ENCODE measurements around the gene CNIH3.

The CNIH3 gene

DNA sequence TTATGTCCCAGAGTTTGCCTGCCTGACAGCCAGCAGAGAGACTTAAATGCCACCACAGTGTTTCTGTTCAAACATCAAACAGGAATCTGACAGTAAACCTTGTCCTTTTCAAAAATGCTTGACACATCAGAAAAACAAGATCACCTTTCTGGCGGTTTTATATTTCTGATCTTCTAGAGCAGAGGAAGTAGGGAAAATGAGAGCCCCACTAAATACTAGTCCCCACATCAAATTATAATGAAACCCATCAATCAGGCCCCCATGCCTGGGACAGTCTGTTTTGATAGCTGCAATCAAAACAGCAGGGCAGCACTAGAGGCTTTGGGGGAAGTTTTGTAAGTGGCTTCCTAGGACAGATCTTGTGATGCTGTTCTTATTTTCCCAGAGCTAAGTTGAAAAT lies 129.3 kb downstream of the CNIH3 start:
- no peaks in the 10 kb centered on the region for H3K4me1 ChIP-seq (ENCODE audit: insufficient read depth, low read length)
- no peak overlapping the region for H3K4me3 ChIP-seq (ENCODE audit: low read length)
- no peaks in the 10 kb centered on the region for H3K9me3 ChIP-seq (ENCODE audit: insufficient read depth, low read depth, low read length)
- no peak overlapping the region for H3K27ac ChIP-seq (ENCODE audit: low read depth, low read length)
- H3K27me3 ChIP-seq (ENCODE audit: insufficient read depth, low read length) = no peaks in the 10 kb centered on the region
- no peak overlapping the region for H3K9ac ChIP-seq (ENCODE audit: low read depth, low read length)
- no CpG with 5 or more reads among the region's 1 CpG for WGBS
- H3K36me3 ChIP-seq (ENCODE audit: insufficient read depth, low read length) = no peaks in the 10 kb centered on the region

DNA sequence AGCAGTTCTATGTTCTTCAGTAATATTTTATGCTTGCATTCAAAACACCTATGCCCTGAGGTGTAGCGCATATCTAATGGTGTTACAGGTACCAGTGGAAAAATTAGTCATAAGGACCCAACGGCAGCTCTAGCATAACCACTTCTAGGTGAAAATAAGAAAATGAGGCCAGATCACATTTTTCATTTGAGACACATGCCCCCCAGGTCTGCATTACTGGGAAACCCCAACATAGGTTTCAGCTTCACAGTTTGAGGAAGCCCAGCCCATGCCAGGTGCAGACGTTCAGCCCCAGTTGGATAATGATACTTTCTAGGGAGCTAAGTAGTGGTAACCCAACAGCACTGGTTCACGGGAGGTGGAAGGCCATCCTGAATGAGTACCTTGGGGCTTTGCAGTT lies 129.8 kb downstream of the CNIH3 start:
- Histone ChIP-seq H3K4me1 (ENCODE audit: insufficient read depth, low read length) (no peaks in the 10 kb centered on the region), H3K27ac (ENCODE audit: low read depth, low read length) (no peak overlapping the region), H3K27me3 (ENCODE audit: insufficient read depth, low read length) (no peaks in the 10 kb centered on the region), H3K9me3 (ENCODE audit: insufficient read depth, low read depth, low read length) (no peaks in the 10 kb centered on the region), H3K9ac (ENCODE audit: low read depth, low read length) (no peak overlapping the region), H3K4me3 (ENCODE audit: low read length) (no peak overlapping the region), H3K36me3 (ENCODE audit: insufficient read depth, low read length) (no peaks in the 10 kb centered on the region)
- 98% methylated on average over 4 of the region's 4 CpGs for WGBS

DNA sequence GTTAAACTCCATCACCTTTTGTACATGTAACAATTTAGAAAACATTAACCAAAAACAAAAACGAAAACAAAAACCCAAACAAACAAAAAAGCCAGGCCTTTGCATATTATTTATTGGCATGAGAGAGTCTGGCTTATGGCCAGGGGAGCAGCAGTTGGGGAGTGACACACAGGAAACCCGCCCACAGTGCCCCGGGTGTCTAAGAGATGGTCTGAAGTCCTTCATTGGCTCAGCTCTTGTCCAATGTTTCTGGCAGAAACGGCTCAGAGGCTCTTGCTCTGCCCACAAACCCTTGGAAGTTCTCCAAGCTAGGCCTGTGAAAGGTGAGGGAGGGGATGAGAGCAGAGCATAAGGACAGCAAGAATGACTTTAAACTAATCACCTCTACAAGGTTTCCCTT lies 131.5 kb downstream of the CNIH3 start:
- Histone ChIP-seq H3K4me1 (ENCODE audit: insufficient read depth, low read length) (no peaks in the 10 kb centered on the region), H3K27me3 (ENCODE audit: insufficient read depth, low read length) (no peaks in the 10 kb centered on the region), H3K36me3 (ENCODE audit: insufficient read depth, low read length) (no peaks in the 10 kb centered on the region), H3K9ac (ENCODE audit: low read depth, low read length) (no peak overlapping the region), H3K27ac (ENCODE audit: low read depth, low read length) (no peak overlapping the region), H3K4me3 (ENCODE audit: low read length) (no peak overlapping the region), H3K9me3 (ENCODE audit: insufficient read depth, low read depth, low read length) (no peaks in the 10 kb centered on the region)
- WGBS = 92% methylated on average over 3 of the region's 4 CpGs

DNA sequence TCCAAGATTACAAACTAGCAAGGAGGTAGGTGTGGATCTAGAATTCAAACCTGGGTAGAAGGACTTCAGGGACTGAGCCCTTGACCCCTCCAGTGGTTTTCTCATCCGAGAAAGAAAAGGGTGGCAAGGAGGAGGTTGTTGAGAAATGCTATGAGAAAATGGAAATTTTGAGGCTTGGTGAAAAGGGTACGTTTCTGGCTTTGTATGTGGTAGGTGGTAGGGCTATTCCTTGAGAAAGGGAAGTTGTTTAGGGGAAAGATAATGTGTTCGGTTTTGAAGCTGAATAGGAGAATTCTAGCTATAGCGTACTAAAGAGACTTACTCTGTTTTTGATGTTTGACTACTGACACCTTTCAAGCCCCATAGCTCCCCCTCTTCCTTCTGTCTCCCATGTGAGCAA lies 133.8 kb downstream of the CNIH3 start:
- H3K4me1 ChIP-seq (ENCODE audit: insufficient read depth, low read length) = peaks cover 5% of the 10 kb centered on the region; the same call in 1 of the 2 replicates
- H3K27me3 ChIP-seq (ENCODE audit: insufficient read depth, low read length) = no peaks in the 10 kb centered on the region
- 96% methylated on average over 4 of the region's 4 CpGs for WGBS
- H3K9ac ChIP-seq (ENCODE audit: low read depth, low read length) = no peak overlapping the region
- no peak overlapping the region for H3K4me3 ChIP-seq (ENCODE audit: low read length)
- no peaks in the 10 kb centered on the region for H3K36me3 ChIP-seq (ENCODE audit: insufficient read depth, low read length)
- no peak overlapping the region for H3K27ac ChIP-seq (ENCODE audit: low read depth, low read length)
- no peaks in the 10 kb centered on the region for H3K9me3 ChIP-seq (ENCODE audit: insufficient read depth, low read depth, low read length)

DNA sequence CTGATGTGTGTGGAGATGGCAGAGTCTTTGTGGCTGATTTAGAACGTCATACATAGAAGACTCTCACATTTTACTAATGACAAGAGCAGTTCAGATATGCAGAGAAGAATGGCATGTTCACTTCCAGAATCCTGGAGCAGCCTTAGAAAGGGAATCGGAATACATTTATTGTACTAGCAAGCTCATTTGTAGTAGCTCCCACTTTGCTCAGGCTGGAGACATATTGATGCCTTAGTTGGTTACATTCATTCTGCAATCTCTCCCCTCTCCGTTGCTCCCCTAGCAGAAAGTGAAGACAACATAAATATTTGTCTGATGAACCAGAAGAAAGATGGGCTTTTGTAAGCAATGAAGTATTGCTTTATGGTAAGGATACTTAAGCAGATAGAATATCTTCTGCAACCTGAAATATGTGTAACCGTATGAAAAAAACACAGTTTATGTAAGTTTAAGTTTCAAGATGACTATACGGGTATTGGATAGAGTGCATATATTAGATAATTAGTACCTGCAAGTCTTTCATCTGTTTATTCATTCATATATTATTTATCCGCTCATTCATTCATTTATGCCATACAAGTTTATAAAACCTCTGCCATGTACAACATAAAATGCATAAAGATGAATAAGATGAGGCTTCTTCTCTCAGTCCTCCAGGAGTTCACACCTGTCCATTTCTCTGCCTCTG lies 135.7 kb downstream of the CNIH3 start:
- no peaks in the 10 kb centered on the region for H3K27me3 ChIP-seq (ENCODE audit: insufficient read depth, low read length)
- no peak overlapping the region for H3K27ac ChIP-seq (ENCODE audit: low read depth, low read length)
- WGBS = 91% methylated on average over 4 of the region's 6 CpGs
- no peak overlapping the region for H3K4me3 ChIP-seq (ENCODE audit: low read length)
- H3K4me1 ChIP-seq (ENCODE audit: insufficient read depth, low read length) = peaks cover 5% of the 10 kb centered on the region; the same call in 1 of the 2 replicates
- no peaks in the 10 kb centered on the region for H3K9me3 ChIP-seq (ENCODE audit: insufficient read depth, low read depth, low read length)
- H3K36me3 ChIP-seq (ENCODE audit: insufficient read depth, low read length) = no peaks in the 10 kb centered on the region
- no peak overlapping the region for H3K9ac ChIP-seq (ENCODE audit: low read depth, low read length)

DNA sequence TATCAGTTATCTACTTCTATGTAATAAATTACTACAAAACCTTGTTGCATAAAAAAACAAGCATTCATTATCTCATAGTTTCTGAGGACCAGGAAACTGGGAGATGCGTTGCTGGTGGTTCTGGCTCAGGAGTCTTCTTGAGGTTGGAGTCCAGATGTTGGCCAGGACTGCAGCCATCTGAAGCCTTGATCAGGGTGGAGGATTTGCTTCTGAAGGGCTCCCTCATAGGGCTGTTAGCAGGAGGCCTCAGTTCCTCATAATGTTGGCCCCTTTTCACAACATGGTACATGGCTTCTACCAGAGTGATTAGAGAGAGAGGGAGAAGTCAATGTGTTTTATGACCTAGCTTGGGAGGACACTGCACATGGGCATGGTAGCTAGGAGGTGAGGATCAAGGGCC lies 137.4 kb downstream of the CNIH3 start:
- peaks cover 5% of the 10 kb centered on the region; the same call in 1 of the 2 replicates for H3K4me1 ChIP-seq (ENCODE audit: insufficient read depth, low read length)
- no peaks in the 10 kb centered on the region for H3K36me3 ChIP-seq (ENCODE audit: insufficient read depth, low read length)
- H3K27ac ChIP-seq (ENCODE audit: low read depth, low read length) = no peak overlapping the region
- no peaks in the 10 kb centered on the region for H3K9me3 ChIP-seq (ENCODE audit: insufficient read depth, low read depth, low read length)
- no peak overlapping the region for H3K9ac ChIP-seq (ENCODE audit: low read depth, low read length)
- H3K27me3 ChIP-seq (ENCODE audit: insufficient read depth, low read length) = no peaks in the 10 kb centered on the region
- H3K4me3 ChIP-seq (ENCODE audit: low read length) = no peak overlapping the region
- WGBS = 91% methylated on average over 1 of the region's 1 CpG

DNA sequence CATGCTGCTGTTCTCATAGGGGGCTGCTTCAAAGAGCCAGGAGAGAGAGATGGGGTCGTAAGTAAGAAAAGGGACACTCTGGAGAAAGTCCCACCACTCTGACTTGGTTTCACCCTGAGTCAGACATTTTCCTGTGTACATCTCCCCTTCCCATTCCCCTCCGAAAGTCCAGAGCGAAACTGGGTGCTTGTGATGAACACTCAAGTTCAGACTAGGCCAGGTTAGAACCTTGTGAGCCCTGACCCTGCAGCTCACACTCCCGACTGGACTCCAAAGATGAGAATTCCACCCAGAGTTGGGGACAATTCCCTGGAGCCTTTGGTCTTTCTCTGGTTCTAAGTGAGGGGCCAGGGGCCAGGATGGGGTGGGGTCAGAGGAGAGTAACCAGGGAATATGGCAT lies 139.5 kb downstream of the CNIH3 start:
- Histone ChIP-seq H3K9ac (ENCODE audit: low read depth, low read length) (no peak overlapping the region), H3K27me3 (ENCODE audit: insufficient read depth, low read length) (no peaks in the 10 kb centered on the region), H3K9me3 (ENCODE audit: insufficient read depth, low read depth, low read length) (peaks cover 9% of the 10 kb centered on the region; the same call in 1 of the 2 replicates), H3K27ac (ENCODE audit: low read depth, low read length) (no peak overlapping the region), H3K4me3 (ENCODE audit: low read length) (no peak overlapping the region), H3K4me1 (ENCODE audit: insufficient read depth, low read length) (peaks cover 5% of the 10 kb centered on the region; the same call in 1 of the 2 replicates), H3K36me3 (ENCODE audit: insufficient read depth, low read length) (no peaks in the 10 kb centered on the region)
- WGBS = 94% methylated on average over 4 of the region's 4 CpGs

DNA sequence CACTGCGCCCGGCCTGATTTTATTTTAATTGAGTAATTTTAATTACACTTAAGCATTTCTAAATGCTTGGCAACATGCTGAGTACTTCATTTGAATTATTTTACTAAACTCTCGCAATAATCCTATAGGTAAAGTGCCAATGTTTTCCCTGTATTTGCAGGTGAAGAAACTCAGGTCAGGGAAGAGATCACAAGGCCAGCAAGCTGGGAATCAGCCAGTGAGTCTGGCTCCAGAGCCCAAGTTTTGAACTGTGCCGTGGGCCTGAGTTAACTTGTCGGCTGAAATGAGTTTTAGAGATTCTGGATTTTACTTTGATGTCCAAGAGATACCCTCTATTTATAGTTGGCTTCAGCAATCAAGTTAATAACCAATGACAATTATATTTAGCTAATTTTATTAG lies 141.4 kb downstream of the CNIH3 start:
- WGBS = 100% methylated on average over 3 of the region's 5 CpGs
- H3K4me1 ChIP-seq (ENCODE audit: insufficient read depth, low read length) = peaks cover 5% of the 10 kb centered on the region; the same call in 1 of the 2 replicates
- no peaks in the 10 kb centered on the region for H3K27me3 ChIP-seq (ENCODE audit: insufficient read depth, low read length)
- peaks cover 9% of the 10 kb centered on the region; the same call in 1 of the 2 replicates for H3K9me3 ChIP-seq (ENCODE audit: insufficient read depth, low read depth, low read length)
- no peak overlapping the region for H3K27ac ChIP-seq (ENCODE audit: low read depth, low read length)
- H3K36me3 ChIP-seq (ENCODE audit: insufficient read depth, low read length) = no peaks in the 10 kb centered on the region
- no peak overlapping the region for H3K4me3 ChIP-seq (ENCODE audit: low read length)
- no peak overlapping the region for H3K9ac ChIP-seq (ENCODE audit: low read depth, low read length)

DNA sequence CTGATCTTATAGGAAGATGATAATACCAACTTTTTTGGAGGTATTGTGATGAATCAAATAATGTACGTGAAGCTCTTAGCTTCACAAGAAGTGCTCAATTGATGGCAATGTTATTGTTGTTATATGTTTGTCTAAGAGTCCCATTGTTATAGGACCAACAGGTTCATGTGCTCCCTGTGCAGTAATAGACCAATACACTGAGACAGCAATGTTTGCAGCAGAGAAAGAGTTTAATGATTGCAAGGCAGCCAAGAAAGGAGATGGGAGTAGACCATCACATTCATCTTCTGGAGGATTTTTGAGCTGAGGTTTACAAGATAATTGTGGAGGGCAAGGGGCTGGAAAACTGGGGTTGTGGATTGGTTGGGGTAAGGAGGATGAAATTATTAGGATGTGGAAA lies 143.0 kb downstream of the CNIH3 start:
- Histone ChIP-seq H3K36me3 (ENCODE audit: insufficient read depth, low read length) (no peaks in the 10 kb centered on the region), H3K4me1 (ENCODE audit: insufficient read depth, low read length) (peaks cover 5% of the 10 kb centered on the region; the same call in 1 of the 2 replicates), H3K4me3 (ENCODE audit: low read length) (no peak overlapping the region), H3K9me3 (ENCODE audit: insufficient read depth, low read depth, low read length) (peaks cover 9% of the 10 kb centered on the region; the same call in 1 of the 2 replicates), H3K27ac (ENCODE audit: low read depth, low read length) (no peak overlapping the region), H3K9ac (ENCODE audit: low read depth, low read length) (no peak overlapping the region), H3K27me3 (ENCODE audit: insufficient read depth, low read length) (no peaks in the 10 kb centered on the region)
- WGBS = 89% methylated on average over 1 of the region's 1 CpG

DNA sequence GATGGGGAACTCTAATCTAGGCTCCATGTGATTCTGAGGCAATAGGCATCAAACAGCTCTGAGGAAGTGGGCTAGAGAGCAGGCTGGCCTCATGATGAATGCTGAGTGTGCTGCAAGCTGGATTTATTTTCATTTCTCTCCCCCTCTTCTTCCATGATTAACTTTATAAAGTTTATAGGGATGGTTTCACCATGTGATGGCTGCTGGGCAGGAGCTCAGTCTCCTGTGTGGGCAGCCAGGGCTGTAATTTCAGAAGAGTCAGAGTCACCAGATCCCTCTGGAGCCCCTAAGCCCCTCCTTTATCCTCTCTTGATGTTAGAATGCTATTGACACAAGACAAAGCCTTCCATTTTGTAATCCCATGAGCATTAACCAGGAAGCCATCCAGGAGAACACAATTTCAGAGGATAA lies 143.6 kb downstream of the CNIH3 start:
- H3K27ac ChIP-seq (ENCODE audit: low read depth, low read length) = no peak overlapping the region
- no peak overlapping the region for H3K9ac ChIP-seq (ENCODE audit: low read depth, low read length)
- no peaks in the 10 kb centered on the region for H3K36me3 ChIP-seq (ENCODE audit: insufficient read depth, low read length)
- peaks cover 1% of the 10 kb centered on the region; the same call in 1 of the 2 replicates for H3K4me1 ChIP-seq (ENCODE audit: insufficient read depth, low read length)
- no peaks in the 10 kb centered on the region for H3K27me3 ChIP-seq (ENCODE audit: insufficient read depth, low read length)
- peaks cover 9% of the 10 kb centered on the region; the same call in 1 of the 2 replicates for H3K9me3 ChIP-seq (ENCODE audit: insufficient read depth, low read depth, low read length)
- no peak overlapping the region for H3K4me3 ChIP-seq (ENCODE audit: low read length)

DNA sequence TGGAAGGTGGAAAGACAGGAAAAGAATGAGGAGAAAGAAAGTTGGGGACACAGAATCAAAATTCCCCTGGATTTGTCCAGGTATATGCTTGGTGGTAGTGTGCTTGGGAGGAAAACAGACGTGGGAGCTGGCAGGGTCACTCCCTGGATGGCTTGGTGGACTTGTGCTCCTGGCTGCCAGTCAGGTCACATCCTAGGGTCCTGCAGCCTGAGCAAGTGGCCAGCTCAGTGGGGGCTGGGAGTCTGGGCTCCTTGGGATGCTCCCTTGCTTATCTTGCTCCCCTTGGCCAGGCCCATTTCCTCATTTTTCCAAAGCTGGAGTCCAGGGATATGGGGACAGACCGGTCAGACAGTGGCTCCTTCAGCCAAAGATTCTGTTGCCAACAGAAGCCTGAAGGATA lies 144.0 kb downstream of the CNIH3 start:
- H3K27me3 ChIP-seq (ENCODE audit: insufficient read depth, low read length) = no peaks in the 10 kb centered on the region
- no peak overlapping the region for H3K4me3 ChIP-seq (ENCODE audit: low read length)
- no peak overlapping the region for H3K27ac ChIP-seq (ENCODE audit: low read depth, low read length)
- no peaks in the 10 kb centered on the region for H3K36me3 ChIP-seq (ENCODE audit: insufficient read depth, low read length)
- H3K9ac ChIP-seq (ENCODE audit: low read depth, low read length) = no peak overlapping the region
- H3K9me3 ChIP-seq (ENCODE audit: insufficient read depth, low read depth, low read length) = peaks cover 9% of the 10 kb centered on the region; the same call in 1 of the 2 replicates
- H3K4me1 ChIP-seq (ENCODE audit: insufficient read depth, low read length) = no peaks in the 10 kb centered on the region
- WGBS = 87% methylated on average over 2 of the region's 2 CpGs

All from HUES64 (cell line).